HK-2 (cell line): ENCODE data around the gene ABCG4.
"Not testable (repeated sequence)": the region's sequence is repeated elsewhere in the genome, so short reads cannot be mapped to it uniquely, and the experiment has no call there.

Experiments
- DNase-seq: peaks from one replicate; pipeline ENCODE4 v3.0.0-alpha.2; 2018; ENCODE audit not compliant: unreplicated experiment

ABCG4 gene

DNA sequence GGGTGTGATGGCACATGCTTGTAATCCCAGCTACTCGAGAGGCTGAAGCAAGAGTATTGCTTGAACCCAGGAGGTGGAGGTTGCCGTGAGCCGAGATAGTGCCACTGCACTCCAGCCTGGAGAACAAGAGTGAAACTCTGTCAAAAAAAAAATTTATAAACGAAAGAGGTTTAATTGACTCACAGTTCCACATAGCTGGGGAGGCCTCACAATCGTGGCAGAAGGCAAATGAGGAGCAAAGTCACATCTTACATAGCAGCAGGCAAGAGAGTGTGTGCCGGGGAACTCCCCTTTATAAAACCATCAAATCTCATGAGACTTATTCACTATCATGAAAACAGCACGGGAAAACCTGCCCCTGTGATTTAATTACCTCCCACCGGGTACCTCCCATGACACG, 35.5 kb downstream of the ABCG4 start:
- DNase-seq: not testable (repeated sequence)

- DNase-seq: no peak
These were observed 37.3 kb downstream of the ABCG4 start for GRCh38 chr11:119185981-119186634.

DNA sequence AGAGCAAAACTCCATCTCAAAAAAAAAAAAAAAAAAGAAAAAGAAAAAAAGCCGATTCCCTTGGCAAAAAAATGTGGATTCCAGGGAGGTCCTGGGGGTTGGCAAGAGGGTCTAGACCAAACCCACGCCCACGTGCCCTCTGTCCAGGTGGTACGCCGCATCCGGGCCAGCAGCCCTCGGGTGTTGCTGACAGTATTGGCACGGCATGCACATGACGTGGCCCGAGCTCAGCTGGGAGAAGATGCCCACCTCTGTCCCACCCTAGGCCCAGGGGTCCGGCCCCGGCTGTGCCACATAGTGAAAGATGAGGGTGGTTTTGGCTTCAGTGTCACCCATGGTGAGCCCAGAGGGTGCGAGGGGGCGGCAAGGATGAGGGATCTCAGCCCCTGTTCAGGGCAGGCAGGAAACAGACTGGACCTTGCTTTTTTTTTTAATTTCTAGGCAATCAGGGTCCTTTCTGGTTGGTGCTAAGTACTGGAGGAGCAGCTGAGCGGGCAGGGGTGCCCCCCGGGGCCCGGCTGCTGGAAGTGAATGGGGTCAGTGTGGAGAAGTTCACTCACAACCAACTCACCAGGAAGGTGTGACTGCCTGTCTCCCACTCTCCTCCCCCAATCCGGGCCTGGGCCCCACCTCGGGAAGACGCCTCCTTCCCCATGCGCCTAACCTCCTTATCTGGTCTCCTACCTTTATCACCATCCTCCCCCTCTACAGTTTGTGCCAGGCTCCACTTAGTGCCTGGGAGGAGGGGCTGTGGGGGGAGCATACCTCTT, 38.5 kb downstream of the ABCG4 start:
- no peak for DNase-seq

- no peak for DNase-seq
These were observed 39.2 kb downstream of the ABCG4 start for GRCh38 chr11:119188067-119188466.

DNA sequence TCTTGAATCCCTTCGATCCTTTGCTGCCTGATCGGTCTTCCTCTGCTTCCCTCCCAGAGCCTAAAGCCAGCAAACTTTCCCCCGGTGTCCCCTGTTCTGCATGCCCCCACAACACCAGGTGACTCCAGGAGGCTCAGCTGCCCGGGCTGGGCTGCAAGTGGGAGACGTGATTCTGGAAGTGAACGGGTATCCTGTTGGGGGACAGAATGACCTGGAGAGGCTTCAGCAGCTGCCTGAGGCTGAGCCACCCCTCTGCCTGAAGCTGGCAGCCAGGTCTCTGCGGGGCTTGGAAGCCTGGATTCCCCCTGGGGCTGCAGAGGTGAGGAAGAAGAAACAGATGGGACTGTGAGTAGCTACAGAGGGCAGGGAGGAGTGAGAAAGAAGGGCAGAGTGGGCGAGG, 40.0 kb downstream of the ABCG4 start:
- no peak for DNase-seq

- DNase-seq: no peak
These were observed 40.5 kb downstream of the ABCG4 start for GRCh38 chr11:119189393-119189792.

GRCh38 chr11:119190531-119190930, 41.7 kb downstream of the ABCG4 start:
- no peak for DNase-seq

GRCh38 chr11:119191265-119191664, 42.4 kb downstream of the ABCG4 start:
- DNase-seq: not testable (repeated sequence)

DNA sequence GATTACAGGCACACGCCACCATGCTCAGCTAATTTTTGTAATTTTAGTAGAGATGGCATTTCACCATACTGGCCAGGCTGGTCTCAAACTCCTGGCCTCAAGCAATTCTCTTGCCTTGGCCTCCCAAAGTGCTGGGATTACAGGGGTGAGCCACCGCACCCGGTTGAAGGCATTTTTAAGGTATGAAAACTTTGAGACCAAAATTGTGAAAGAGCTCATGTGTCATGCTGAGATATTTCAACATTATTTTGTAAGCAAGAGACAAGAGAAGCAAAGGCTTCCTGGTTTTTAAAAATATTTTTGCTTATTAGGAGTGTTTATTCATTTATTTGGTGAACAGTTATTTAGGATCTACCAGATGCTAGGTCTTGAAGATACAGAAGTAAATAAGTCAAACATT, 43.3 kb downstream of the ABCG4 start:
- no peak for DNase-seq

- DNase-seq: no peak
These were observed 44.1 kb downstream of the ABCG4 start for GRCh38 chr11:119193001-119193400.

- no peak for DNase-seq
These were observed 44.8 kb downstream of the ABCG4 start for GRCh38 chr11:119193626-119194025.

- DNase-seq: no peak
These were observed 46.1 kb downstream of the ABCG4 start for GRCh38 chr11:119194811-119195440.

GRCh38 chr11:119195680-119196079, 46.8 kb downstream of the ABCG4 start:
- no peak for DNase-seq

DNA sequence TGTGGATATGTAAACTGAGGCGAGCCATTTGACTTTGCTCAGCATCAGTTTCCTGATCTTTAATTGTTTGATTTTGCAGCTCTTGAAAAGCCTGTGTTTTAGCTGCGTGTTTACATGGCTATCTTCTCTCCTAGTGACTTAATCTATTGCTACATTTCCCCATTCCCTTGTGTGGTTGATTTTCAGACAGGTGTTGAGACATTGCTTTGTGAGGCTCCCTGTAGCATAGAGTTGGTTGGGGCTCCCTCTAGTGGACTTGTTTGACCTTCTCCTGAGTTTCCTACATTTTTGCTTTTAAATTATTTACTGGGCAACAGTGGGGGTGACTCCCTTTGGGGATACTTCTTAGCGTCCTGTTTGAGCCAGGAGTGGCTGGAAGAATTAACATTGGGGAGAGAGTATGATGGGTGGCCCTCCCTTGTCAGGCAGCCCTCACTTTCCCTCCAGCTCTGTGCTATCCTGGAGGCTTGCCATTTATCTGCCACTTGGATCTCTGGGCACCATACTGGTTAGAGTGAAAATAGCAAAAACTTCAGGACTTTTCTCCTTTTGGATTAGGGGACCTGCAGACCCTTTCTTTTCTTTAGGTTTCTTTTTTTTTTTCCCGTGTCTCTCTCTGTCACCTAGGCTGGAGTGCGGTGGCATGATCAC, 48.1 kb downstream of the ABCG4 start:
- DNase-seq: peak; percentile 47

DNA sequence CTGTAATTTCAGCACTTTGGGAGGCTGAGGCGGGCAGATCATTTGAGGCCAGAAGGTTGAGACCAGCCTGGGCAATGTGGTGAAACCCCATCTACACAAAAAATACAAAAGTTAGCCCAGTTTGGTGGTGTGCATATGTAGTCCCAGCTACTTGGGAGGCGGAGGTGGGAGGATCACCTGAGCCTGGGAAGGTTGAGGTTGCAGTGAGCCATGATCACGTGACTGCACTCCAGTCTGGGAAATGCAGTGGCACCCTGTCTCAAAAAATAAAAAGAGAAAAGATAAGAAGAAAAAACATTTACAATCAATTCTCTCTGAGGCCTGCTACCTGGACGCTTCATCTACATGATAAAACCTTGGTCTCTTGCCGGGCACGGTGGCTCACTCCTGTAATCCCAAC, 50.1 kb downstream of the ABCG4 start:
- DNase-seq: no peak

DNA sequence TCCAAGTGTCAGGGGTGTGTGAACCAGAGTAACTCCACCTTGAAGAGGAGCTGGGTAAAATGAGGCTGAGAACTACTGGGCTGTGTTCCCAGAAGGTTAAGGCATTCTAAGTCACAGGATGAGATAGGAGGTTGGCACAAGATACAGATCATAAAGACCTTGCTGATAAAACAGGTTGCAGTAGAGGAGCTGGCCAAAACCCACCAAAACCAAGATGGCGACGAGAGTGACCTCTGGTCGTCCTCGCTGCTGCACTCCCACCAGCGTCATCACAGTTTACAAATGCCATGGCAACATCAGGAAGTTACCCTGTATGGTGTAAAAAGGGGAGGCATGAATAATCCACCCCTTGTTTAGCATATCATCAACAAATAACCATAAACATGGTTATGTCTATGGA, 52.4 kb downstream of the ABCG4 start:
- not testable (repeated sequence) for DNase-seq

DNA sequence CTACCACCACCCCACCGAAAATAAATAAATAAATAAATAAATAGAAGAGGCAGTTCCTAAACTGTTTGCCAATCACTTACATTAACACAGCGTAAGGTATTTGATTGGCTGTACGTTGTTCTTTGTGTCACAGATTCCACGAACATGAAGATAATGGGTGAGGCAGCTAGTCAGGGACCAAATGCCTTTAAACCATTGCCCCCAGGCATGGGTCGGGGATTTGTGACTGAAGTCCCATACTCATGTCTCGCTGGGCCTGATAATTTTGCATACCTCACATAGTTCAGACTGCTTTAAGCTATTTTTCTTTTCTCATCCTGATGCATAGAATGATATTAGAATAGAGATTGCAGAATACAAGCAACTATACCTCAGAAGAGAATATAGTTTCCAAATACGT, 53.7 kb downstream of the ABCG4 start:
- no peak for DNase-seq

DNA sequence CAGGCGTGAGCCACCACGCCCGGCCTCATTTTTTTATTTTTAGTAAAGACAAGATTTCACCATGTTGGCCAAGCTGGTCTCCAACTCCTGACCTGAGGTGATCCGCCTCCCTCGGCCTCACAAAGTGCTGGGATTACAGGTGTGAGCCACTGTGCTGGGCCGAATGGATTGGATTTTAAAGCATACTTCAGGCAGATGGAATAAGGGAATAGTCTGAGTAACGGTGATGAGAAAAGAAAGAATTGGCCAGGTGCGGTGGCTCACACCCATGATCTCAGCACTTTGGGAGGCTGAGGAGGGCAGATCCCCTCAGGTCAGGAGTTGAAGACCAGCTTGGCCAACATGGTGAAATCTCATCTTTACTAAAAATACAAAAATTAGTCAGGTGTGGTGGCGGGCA, 55.2 kb downstream of the ABCG4 start:
- no peak for DNase-seq

- no peak for DNase-seq
These were observed 56.2 kb downstream of the ABCG4 start for GRCh38 chr11:119205080-119205479.

GRCh38 chr11:119205574-119206510, 57.0 kb downstream of the ABCG4 start, which contains the start of gene CBL:
Gene CBL (plus strand): TSS chr11:119206339. CDS start chr11:119206418, 79 bp downstream.
- DNase-seq: peak; percentile 94
